ENCODE results near the gene TMEM120A. TPM values are rescaled to one million over a fixed set of nuclear protein-coding genes. Genes with fewer than 3 reads are reported as not detected.

Gene TMEM120A
- polyA plus RNA-seq, 1 donor: 56.2 TPM

DNA sequence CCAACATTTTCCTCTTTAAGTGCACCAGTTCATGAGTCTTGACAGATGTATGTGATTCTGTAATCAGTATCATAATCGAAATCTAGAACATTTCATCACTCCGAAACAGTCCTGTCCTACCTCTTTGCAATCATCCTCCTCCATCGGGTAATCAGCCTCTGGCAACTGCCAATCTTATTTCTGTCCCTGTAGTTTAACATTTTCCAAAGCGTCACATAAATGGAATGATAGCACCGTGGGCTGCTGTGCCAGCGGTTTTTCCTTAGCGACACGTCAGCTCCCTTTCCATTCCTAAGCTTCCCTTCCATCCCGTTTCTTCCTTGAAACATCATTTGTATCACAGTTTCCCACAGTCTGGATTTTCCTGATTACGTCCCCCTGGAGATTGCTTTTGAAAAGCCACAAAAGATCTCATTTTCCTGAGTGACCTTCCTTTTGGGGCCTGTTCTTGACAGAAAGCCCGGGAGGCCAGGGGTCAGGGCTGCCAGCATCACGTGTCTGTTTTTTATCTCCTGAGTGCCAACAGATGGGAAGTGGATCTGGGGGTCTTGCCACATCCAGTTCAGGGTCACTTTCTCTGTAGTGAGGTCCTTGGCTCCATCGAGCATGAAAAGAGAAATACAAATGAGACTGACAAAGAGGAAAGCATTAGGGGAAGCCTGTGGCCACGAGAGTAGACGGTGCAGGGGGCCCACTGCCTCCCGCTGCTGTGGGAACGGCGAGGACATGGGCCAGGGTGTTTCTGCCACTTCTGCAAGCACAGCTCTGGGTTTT, 31.6 kb downstream of the TMEM120A start:
- no peak for DNase-seq

DNA sequence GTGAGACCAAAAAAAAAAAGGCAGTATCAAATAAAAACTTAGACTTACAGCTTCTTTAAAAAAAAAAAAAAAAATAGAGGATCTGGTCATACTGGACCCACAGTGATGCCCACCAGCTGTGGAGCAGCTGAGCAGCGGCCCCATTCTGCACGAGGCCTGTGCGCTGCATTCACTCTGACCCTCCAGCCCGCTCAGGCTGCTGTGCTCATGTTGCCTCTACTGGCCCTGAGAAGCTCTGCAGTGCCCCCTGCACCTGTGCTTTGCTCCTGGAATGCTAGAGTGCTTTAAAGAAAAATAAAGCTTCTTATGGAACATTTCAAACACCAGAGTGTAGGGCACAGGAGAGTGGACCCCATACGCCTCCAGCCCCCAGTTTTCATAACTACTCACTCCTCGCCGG, 33.2 kb downstream of the TMEM120A start:
- DNase-seq: no peak

GRCh38 chr7:75960372-75960771, 34.0 kb downstream of the TMEM120A start:
- DNase-seq: no peak

- no peak for DNase-seq
Measured at GRCh38 chr7:75958802-75959543, 35.4 kb downstream of the TMEM120A start.

GRCh38 chr7:75957021-75957736, 37.2 kb downstream of the TMEM120A start:
- no peak for DNase-seq

DNA sequence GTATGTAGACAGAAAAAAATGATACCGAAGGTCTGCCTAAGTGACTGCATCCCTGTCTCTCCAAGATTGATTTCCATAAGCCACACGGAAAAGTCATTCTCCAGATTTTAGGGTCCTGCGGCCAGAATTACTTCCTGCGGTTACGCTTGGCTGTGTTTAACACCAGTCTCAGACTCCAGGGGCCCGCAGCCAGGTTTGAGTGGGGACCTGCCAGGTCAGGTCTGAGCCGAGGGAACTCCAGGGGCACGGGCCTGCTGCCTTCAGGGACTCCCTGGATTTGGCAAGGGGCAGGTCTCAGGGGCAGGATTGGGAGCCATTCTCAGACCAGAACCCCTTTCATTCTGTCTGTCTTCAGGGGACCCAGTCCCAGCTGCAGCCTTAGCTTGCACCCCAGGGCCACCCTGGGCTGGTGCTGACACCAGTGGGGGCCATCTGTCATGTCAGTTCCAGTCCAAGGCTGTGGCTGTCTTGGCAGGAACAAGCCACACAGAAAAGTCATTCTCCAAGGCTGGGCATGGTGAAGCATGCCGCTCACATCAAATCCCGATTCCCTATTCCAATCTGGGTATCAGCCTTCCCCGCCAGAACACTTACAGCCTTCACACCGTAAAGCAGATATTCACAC, 39.0 kb downstream of the TMEM120A start:
- DNase-seq: no peak

DNA sequence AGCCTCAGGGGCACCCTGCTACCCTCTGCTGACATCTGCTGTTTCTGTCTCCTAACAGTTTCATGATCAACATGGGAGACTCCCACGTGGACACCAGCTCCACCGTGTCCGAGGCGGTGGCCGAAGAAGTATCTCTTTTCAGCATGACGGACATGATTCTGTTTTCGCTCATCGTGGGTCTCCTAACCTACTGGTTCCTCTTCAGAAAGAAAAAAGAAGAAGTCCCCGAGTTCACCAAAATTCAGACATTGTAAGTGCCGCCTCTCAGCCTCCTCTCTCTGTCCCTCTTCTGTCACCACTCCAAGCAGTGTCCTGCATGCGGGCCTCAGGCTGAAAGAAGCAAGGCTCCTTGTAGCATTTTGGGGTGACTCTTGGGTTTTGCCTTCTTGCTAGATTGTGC, 40.5 kb downstream of the TMEM120A start:
- no peak for DNase-seq

- no peak for DNase-seq
Measured at GRCh38 chr7:75953431-75953830, 41.0 kb downstream of the TMEM120A start.

DNA sequence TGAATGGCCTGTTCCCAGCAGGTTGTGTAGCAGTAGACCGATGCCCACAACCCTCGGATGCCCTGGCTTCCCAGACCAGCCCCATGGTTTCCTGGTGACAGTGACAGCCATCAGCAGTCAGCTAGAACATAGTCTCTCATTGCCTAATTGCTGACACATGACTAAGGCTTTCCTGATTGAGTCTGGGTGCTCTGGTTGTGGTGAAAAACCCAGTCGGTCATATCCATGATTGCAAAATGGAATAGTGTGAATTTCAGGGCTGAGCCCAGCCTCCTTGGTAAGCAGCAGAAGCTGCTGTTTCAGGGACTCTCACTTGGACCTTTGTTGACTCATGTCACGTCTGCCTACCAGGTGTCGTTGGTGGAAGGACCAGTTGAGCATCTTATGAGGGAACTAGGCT, 42.9 kb downstream of the TMEM120A start:
- no peak for DNase-seq

GRCh38 chr7:75950111-75950681, 44.2 kb downstream of the TMEM120A start:
- no peak for DNase-seq

DNA sequence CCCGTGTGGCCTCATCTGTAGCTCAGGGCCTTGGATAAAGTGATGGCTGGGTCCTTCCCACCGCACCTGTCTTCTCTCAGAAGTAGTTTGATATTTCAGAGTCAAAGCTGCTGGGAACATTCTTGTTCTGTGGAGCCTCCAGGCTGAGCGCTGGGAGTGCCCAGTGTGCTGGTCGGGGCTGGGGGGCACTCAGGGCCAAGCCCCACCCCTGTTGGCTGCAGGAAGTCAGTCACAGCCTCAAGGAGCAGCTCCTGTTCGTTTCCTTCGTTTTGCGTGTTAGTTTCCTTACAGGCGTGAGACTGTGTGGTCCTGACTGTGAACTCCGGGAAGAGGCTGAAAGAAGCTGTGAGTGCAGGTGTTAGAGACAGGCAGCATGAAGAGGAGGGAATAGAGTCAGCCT, 46.2 kb downstream of the TMEM120A start:
- no peak for DNase-seq

DNA sequence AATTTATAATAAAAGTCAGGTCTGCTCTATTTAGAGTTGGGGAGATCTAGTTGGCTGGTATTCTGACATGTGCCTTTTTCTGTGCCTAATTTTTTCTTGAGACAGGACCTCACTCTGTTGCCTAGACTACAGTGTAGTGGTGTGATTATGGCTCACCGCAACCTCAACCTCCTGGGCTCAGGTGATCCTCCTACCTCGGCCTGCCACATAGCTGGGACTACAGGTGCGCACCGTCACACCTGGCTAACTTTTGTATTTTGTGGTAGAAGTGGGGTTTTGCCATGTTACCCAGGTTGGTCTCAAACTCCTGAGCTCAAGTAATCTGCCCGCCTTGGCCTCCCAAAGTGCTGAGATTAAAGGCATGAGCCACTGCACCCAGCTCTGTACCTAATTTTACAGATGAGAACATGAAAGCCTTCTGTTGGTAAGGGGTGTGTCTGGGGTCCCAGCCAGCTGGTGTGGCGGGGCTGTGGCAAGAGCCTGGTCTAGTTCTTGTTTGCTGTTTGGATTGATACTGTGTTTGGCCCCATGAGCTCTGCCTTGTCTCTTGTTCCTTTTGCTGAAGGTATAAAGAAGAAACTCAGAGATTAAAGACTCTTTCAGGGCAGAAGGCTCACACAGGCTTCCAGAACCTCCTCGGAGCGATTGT, 48.1 kb downstream of the TMEM120A start:
- no peak for DNase-seq

DNA sequence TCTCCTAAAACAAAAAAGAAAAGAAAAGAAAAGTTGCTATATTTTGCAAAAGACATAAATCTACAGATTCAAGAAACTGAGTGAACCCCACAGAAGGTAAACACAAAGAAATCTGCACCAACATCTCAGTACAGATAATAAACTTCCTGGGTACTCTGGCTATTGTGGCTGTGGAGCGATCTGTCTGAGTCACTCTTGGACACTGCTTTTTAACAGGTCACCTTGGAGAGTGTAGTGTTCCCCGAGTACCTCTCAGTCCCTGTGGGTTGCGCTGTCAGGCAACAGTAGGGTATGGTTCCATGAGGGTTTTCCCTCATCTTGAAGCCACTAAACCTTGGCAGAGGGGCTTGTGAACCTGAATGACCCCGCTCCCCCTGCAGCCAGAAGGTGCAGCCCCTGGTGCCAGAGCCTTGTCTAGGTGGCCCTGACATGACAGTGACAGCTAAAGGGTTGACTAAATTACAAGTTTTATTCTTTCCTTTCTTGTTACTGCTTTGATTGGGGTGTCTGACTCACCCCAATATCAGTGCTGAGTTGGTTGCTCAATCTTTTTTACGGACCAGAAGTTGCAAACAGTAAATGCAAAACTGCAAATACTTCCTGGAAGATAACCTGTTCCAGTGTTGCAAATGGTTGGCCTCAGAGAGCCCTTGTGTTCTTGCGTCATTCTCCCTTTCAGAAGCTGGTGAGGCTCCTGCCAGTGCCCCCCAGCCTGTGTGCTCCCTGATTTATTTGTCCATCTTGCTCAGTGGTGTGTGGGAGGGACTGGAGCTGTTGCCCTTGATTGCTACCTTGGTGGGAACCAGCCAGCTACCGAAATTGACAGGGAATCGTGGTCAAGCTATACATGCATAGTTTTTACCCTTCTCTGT, 48.9 kb downstream of the TMEM120A start:
- DNase-seq: no peak

DNA sequence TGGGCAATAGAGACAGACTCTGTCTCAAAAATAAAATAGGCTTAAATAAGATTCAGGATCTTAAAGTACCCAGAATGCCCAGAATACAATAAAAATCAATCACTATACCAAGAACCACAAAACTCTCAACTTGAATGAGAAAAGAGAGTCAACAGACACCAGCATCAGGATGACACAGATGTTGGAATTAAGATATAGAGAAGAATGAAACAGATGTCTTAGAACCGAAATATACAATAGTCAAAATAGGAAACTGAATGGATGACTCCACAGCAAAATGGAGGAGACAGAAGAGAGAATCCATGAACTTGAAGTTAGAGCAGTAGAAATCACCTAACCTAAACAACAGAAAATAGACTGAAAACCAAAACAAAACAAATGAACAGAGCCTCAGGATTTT, 49.9 kb downstream of the TMEM120A start:
- no peak for DNase-seq

- no peak for DNase-seq
Measured at GRCh38 chr7:75943864-75944263, 50.5 kb downstream of the TMEM120A start.

DNA sequence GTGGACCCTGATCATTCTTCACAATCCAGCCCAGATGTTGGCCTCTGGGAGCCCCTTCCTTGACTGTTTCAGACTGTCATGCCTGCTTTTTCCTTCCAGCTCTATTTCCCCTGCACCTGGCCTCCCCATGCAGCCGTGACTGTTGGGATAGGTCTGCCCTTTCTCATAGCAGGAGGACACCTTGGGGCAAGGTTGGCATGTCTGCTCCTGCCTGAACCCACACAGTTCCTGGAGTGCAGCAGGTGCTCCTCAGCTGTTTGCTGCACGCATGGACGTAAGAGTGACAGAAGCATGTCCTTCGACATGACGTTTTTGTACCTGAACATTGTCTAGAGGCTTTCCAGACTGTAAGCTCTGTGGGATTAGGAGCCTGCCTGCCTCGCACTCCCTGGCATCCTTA, 55.5 kb downstream of the TMEM120A start:
- no peak for DNase-seq

DNA sequence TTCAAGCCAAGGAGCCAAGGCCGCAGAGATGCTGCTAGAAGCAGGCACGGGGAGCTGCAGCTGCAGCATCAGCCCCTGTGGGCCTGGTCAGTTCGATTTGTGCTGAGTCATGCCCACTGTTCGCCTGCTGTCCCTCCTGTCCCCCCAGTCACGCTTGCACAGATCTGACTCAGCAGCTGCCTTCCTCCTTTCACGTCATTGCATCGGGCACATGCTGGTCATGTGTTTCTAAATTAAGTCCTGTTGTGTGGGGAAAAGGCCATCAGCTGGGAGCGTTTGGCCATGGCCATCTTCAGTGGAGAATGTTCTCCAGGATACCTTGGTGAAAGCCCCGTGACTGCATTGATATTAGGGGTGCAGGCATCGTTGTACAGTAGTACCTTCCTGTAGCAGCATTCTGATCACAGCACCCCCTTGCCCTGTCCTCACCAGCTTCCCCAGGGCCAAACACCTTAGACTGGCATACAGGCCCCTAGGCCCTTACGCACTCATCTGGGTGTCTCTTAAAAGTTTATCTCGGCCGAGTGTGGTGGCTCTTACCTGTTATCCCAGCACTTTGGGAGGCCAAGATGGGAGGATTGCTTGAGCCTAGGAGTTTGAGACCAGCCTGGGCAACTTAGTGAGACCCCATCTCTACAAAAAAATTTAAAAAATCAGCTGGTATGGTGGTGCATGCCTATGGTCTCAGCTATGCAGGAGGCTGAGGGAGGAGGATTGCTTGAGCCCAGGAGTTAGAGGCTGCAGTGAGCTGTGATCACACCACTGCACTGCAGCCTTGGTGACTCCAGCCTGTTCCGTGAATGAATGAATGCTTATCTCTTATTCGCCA, 56.2 kb downstream of the TMEM120A start:
- no peak for DNase-seq

Data from left kidney (tissue), 2 donors.